SK-N-SH (cell line): Measurements from ENCODE around the gene IFNA2.

Experiments used
- CHD2 ChIP-seq: fragments of 150-350 bp; IDR thresholded peaks from 2 replicates; pipeline ENCODE4 v1.6.1; 2018; ENCODE audit warnings: low read length; ENCODE audit not compliant: partially characterized antibody
- CTCF ChIP-seq: fragments of 200-600 bp; sonication (generic); IDR thresholded peaks from 2 replicates; pipeline ENCODE4 v1.6.1; 2017; ENCODE audit warnings: antibody characterized with exemption, mild to moderate bottlenecking, moderate library complexity
- EP300 ChIP-seq, 2 experiments: IDR thresholded peaks; 2 replicates each; pipeline versions ENCODE4 v1.4.0 to v1.6.1; 2012; ENCODE audit warnings: borderline replicate concordance in 1 of 2, low read depth in 1 of 2, low read length in 1 of 2
- MEF2A ChIP-seq: IDR thresholded peaks from 2 replicates; pipeline ENCODE4 v1.4.0; 2012; ENCODE audit warnings: low read depth, borderline replicate concordance
- RAD21 ChIP-seq: IDR thresholded peaks from 2 replicates; pipeline ENCODE4 v1.6.1; 2012; ENCODE audit warnings: mild to moderate bottlenecking, low read length
- RFX5 ChIP-seq: IDR thresholded peaks from 2 replicates; pipeline ENCODE4 v1.6.1; 2012; ENCODE audit warnings: mild to moderate bottlenecking, improper control_type of control experiment, low read length
- TF ChIP-seq, protein P1 (sequence below): IDR thresholded peaks from 2 replicates; pipeline ENCODE4 v1.4.0; 2012; ENCODE audit warnings: low read depth, borderline replicate concordance
- TF ChIP-seq, protein P2 (sequence below): IDR thresholded peaks from 2 replicates; pipeline ENCODE4 v1.4.0; 2012; ENCODE audit warnings: low read depth

DNA sequence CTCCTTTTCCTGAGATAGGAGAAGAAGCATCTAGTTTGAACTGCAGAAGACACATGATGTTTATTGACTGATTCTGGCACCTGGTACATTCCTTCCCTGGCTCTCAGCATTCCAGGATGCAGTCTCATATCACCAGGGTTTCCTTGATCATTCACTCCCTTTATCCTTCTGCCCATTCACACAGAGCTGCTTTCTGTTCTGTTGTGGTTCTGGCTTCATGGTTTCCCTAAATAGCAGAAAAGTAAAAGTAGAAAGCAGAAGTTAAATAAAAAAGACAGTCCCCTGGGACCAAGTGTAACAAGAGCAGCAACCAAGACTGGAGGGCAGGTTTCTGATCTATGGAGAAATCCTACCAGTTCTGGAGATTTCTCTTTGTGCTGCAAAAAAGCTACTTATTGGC lies 26.9 kb upstream of the IFNA2 start:
- TF ChIP-seq CTCF, result no peak
- TF ChIP-seq CHD2, result no peak
- no peak for TF ChIP-seq RFX5
- TF ChIP-seq MEF2A, result no peak
- TF ChIP-seq, protein P1, sequence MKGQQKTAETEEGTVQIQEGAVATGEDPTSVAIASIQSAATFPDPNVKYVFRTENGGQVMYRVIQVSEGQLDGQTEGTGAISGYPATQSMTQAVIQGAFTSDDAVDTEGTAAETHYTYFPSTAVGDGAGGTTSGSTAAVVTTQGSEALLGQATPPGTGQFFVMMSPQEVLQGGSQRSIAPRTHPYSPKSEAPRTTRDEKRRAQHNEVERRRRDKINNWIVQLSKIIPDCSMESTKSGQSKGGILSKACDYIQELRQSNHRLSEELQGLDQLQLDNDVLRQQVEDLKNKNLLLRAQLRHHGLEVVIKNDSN, result no peak
- TF ChIP-seq, protein P2, sequence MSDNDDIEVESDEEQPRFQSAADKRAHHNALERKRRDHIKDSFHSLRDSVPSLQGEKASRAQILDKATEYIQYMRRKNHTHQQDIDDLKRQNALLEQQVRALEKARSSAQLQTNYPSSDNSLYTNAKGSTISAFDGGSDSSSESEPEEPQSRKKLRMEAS, result no peak
- no peak for TF ChIP-seq EP300 (IDR thresholded peaks at IDR 0.05; ENCODE audit: borderline replicate concordance in 1 of 2, low read depth in 1 of 2, low read length in 1 of 2)
- no peak for TF ChIP-seq RAD21
